ENCODE results near the gene CACNB4. TPM values are rescaled to one million over a fixed set of nuclear protein-coding genes. Genes with fewer than 3 reads are reported as not detected.

Gene CACNB4
- total RNA-seq, 1 experiment from 2014 or later = 0.22 TPM

DNA sequence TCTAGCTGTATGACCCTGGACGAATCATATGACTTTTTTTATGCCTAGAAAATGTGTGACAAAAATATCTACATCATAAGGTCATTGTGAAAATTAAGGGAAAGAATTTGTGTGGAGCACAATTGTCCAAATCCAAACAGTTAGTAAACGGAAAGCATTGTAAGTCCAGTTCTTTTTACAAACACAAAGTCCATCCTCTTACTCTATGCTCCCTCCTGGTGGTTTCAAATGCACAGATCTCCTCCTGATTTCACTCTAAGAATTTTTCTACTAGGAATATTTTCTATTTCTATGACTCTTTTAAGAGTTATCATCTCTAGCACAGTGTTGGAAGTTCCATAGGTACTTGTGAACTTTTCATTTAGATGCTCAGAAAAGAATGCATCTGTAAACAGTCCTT, 145.4 kb downstream of the CACNB4 start:
- no peak overlapping the region for H3K27ac ChIP-seq (ENCODE audit: low read length)
- no peaks in the 10 kb centered on the region for H4K20me1 ChIP-seq (ENCODE audit: insufficient read depth, low read depth, low read length)
- no peak overlapping the region for H3K4me3 ChIP-seq (ENCODE audit: low read length)
- no peaks in the 10 kb centered on the region for H3K79me2 ChIP-seq (ENCODE audit: low read length)
- H3K4me1 ChIP-seq (ENCODE audit: low read length) = no peaks in the 10 kb centered on the region
- H3K9me2 ChIP-seq (replicated peaks; ENCODE audit: insufficient read depth, low read length) = no peaks in the 10 kb centered on the region
- no peak overlapping the region for H3K4me2 ChIP-seq (ENCODE audit: low read depth, low read length, poor library complexity, severe bottlenecking)
- H2AFZ ChIP-seq (ENCODE audit: low read length) = no peak overlapping the region
- H3K9me3 ChIP-seq (ENCODE audit: low read length) = no peaks in the 10 kb centered on the region
- no peak overlapping the region for H3K9ac ChIP-seq (ENCODE audit: low read length)
- no peaks in the 10 kb centered on the region for H3K36me3 ChIP-seq (ENCODE audit: insufficient read depth, low read length)
- no peak for DNase-seq
- H3K27me3 ChIP-seq (ENCODE audit: low read length) = no peaks in the 10 kb centered on the region

DNA sequence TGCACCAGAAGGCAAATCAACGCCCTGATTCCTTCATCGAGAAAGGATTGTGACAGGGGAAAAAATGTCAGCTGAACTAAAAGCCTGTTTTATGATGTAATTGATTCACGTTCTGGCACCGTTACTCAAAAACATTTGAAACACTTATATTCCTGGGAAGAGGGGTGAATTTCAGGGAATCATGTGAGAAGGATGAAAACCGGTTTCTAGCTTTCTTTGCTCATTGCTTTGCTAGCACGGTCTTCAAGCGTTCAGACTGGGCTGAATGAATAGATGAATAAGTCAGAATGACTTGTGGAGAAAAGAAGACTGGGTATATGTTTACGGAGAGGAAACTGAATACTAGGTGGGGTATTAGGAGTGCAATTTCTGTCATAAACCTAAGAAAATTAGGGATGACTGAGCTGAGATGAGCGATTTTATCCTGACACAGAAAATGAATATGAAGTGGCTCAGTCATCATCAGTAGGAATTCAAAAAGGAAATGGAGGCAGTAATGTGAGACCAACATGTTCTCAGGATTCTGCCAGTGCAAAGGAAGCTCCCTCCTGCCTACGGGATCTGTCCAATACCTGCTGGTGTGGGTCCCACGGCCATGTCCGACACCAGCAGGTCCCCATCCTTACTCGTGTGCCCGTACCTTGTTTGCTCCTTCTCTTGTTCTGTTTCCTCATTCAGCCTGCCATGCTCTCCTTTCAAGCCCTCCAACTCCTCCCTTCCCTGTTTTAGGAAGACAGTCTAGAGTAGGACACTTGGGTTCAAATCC, 146.0 kb downstream of the CACNB4 start:
- DNase-seq = no peak
- H3K9ac ChIP-seq (ENCODE audit: low read length) = no peak overlapping the region
- no peak overlapping the region for H3K27ac ChIP-seq (ENCODE audit: low read length)
- H3K9me2 ChIP-seq (replicated peaks; ENCODE audit: insufficient read depth, low read length) = no peaks in the 10 kb centered on the region
- H3K4me2 ChIP-seq (ENCODE audit: low read depth, low read length, poor library complexity, severe bottlenecking) = no peak overlapping the region
- no peaks in the 10 kb centered on the region for H3K79me2 ChIP-seq (ENCODE audit: low read length)
- H3K4me3 ChIP-seq (ENCODE audit: low read length) = no peak overlapping the region
- no peaks in the 10 kb centered on the region for H4K20me1 ChIP-seq (ENCODE audit: insufficient read depth, low read depth, low read length)
- H3K36me3 ChIP-seq (ENCODE audit: insufficient read depth, low read length) = no peaks in the 10 kb centered on the region
- H3K27me3 ChIP-seq (ENCODE audit: low read length) = no peaks in the 10 kb centered on the region
- no peaks in the 10 kb centered on the region for H3K9me3 ChIP-seq (ENCODE audit: low read length)
- no peaks in the 10 kb centered on the region for H3K4me1 ChIP-seq (ENCODE audit: low read length)
- no peak overlapping the region for H2AFZ ChIP-seq (ENCODE audit: low read length)

DNA sequence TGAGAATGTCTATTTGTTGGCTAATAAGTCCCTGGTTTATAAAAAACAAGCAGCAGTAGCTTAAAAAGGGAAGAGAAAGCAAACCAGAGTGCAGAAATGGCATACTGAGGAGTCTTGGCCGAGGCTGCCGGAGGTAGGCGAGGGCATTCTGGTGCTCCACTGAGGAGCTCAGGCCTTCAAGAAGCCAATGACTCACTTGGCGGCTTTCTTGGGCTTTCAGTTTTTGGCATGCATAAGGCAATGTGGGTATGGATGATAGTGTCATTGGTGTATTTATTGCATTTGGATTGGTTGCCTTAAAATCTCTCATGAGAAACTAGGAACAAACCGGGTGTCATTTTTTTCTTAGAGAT, 151.1 kb downstream of the CACNB4 start:
- Histone ChIP-seq H3K9ac (ENCODE audit: low read length) (no peak overlapping the region), H2AFZ (ENCODE audit: low read length) (no peak overlapping the region), H3K9me2 (replicated peaks; ENCODE audit: insufficient read depth, low read length) (no peaks in the 10 kb centered on the region), H3K9me3 (ENCODE audit: low read length) (no peaks in the 10 kb centered on the region), H3K27me3 (ENCODE audit: low read length) (no peaks in the 10 kb centered on the region), H3K4me2 (ENCODE audit: low read depth, low read length, poor library complexity, severe bottlenecking) (no peak overlapping the region), H3K79me2 (ENCODE audit: low read length) (no peaks in the 10 kb centered on the region), H3K4me1 (ENCODE audit: low read length) (no peaks in the 10 kb centered on the region), H3K27ac (ENCODE audit: low read length) (no peak overlapping the region), H4K20me1 (ENCODE audit: insufficient read depth, low read depth, low read length) (no peaks in the 10 kb centered on the region), H3K36me3 (ENCODE audit: insufficient read depth, low read length) (no peaks in the 10 kb centered on the region), H3K4me3 (ENCODE audit: low read length) (no peak overlapping the region)
- DNase-seq = no peak

DNA sequence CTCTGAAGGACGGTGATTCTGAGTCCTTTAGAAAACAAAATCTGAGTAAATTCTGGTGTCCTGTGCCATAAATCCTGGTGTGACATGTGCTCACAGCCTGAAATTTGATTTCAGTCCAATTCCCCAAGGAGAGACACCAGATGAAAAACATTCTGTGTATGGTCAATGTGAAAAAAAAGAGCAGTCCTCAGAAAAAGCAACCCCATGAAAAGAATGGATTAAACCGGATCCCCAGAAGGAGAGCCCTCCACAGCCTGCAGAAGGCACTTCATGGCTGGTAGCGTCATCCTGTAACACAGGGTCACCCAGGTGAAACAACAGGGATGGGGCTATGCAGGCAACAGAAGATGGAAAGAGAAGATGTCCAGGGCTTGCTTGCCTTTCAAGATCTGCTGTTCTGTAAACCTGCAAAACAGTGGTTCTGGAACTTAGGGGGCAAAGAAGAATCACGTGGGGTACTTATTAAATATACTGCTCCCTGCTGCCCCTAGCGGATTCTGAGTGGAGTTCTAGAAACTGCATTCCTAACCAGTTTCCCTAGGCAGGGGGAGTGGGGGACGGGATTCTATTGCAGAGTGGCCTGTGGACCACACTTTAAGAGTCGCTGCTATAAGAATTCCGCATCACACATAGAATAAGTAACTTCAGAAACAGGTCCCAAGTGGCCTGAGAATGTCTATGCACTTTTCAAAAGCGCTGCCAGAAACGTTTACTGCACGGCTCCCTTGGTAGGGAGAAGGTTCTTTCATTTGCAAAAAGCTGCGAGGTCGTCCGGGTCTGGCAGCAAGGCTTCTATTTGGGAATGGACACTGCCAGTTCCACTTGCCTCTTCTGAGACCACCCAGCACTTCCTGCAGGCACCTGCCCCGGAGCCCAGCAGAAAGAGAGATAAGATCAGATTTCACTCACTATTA, 151.7 kb downstream of the CACNB4 start:
- no peak overlapping the region for H3K4me2 ChIP-seq (ENCODE audit: low read depth, low read length, poor library complexity, severe bottlenecking)
- peak overlapping the region; percentile 24; the same call in 1 of the 2 replicates for H2AFZ ChIP-seq (ENCODE audit: low read length)
- H3K27ac ChIP-seq (ENCODE audit: low read length) = no peak overlapping the region
- no peaks in the 10 kb centered on the region for H4K20me1 ChIP-seq (ENCODE audit: insufficient read depth, low read depth, low read length)
- DNase-seq = peak; percentile 76
- H3K9ac ChIP-seq (ENCODE audit: low read length) = no peak overlapping the region
- no peaks in the 10 kb centered on the region for H3K9me3 ChIP-seq (ENCODE audit: low read length)
- no peaks in the 10 kb centered on the region for H3K27me3 ChIP-seq (ENCODE audit: low read length)
- no peaks in the 10 kb centered on the region for H3K79me2 ChIP-seq (ENCODE audit: low read length)
- H3K9me2 ChIP-seq (replicated peaks; ENCODE audit: insufficient read depth, low read length) = no peaks in the 10 kb centered on the region
- H3K4me3 ChIP-seq (ENCODE audit: low read length) = no peak overlapping the region
- H3K4me1 ChIP-seq (ENCODE audit: low read length) = no peaks in the 10 kb centered on the region
- no peaks in the 10 kb centered on the region for H3K36me3 ChIP-seq (ENCODE audit: insufficient read depth, low read length)

DNA sequence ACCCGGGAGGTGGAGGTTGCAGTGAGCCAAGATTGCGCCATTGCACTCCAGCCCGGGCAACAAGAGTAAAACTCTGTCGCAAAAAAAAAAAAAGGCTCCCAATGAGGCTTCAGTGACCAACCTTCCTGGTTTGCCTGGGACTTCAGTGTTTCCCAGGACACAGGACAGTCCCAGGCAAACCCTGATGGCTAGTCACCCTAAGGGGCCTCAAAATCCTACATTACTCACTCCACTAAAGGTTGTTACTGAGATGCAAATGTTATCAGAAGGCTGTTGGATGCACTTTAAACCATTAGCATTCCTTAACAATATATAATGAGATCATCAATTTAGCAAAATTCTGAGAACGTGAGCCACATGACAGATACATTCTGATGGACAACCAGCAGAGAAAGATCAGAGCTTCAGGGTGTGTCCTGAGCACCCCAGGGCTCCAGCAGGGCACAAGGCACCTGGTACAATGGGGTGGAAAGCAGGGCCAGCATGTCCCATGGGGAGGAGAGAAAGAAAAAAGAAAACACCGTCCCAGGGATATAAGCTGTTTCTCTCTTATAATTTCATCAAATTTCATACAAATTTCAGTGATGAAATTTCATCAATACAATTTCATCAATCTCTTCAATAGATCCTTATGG, 152.5 kb downstream of the CACNB4 start:
- Histone ChIP-seq H4K20me1 (ENCODE audit: insufficient read depth, low read depth, low read length) (no peaks in the 10 kb centered on the region), H3K9ac (ENCODE audit: low read length) (no peak overlapping the region), H3K4me2 (ENCODE audit: low read depth, low read length, poor library complexity, severe bottlenecking) (no peak overlapping the region), H3K27ac (ENCODE audit: low read length) (no peak overlapping the region), H3K4me1 (ENCODE audit: low read length) (no peaks in the 10 kb centered on the region), H3K9me3 (ENCODE audit: low read length) (no peaks in the 10 kb centered on the region), H3K4me3 (ENCODE audit: low read length) (no peak overlapping the region), H2AFZ (ENCODE audit: low read length) (peak overlapping the region; percentile 24; the same call in 1 of the 2 replicates), H3K79me2 (ENCODE audit: low read length) (no peaks in the 10 kb centered on the region), H3K27me3 (ENCODE audit: low read length) (no peaks in the 10 kb centered on the region), H3K9me2 (replicated peaks; ENCODE audit: insufficient read depth, low read length) (no peaks in the 10 kb centered on the region), H3K36me3 (ENCODE audit: insufficient read depth, low read length) (no peaks in the 10 kb centered on the region)
- no peak for DNase-seq

GRCh38 chr2:151945602-151946001, 153.2 kb downstream of the CACNB4 start:
- Histone ChIP-seq H3K27ac (ENCODE audit: low read length) (no peak overlapping the region), H3K9ac (ENCODE audit: low read length) (no peak overlapping the region), H4K20me1 (ENCODE audit: insufficient read depth, low read depth, low read length) (no peaks in the 10 kb centered on the region), H3K9me3 (ENCODE audit: low read length) (no peaks in the 10 kb centered on the region), H3K4me2 (ENCODE audit: low read depth, low read length, poor library complexity, severe bottlenecking) (no peak overlapping the region), H3K79me2 (ENCODE audit: low read length) (no peaks in the 10 kb centered on the region), H3K9me2 (replicated peaks; ENCODE audit: insufficient read depth, low read length) (no peaks in the 10 kb centered on the region), H3K27me3 (ENCODE audit: low read length) (no peaks in the 10 kb centered on the region), H3K4me3 (ENCODE audit: low read length) (no peak overlapping the region), H3K4me1 (ENCODE audit: low read length) (no peaks in the 10 kb centered on the region), H3K36me3 (ENCODE audit: insufficient read depth, low read length) (no peaks in the 10 kb centered on the region), H2AFZ (ENCODE audit: low read length) (no peak overlapping the region)
- DNase-seq = no peak

GRCh38 chr2:151945186-151945585, 153.7 kb downstream of the CACNB4 start:
- no peaks in the 10 kb centered on the region for H3K9me2 ChIP-seq (replicated peaks; ENCODE audit: insufficient read depth, low read length)
- no peak overlapping the region for H3K4me2 ChIP-seq (ENCODE audit: low read depth, low read length, poor library complexity, severe bottlenecking)
- no peak overlapping the region for H2AFZ ChIP-seq (ENCODE audit: low read length)
- no peaks in the 10 kb centered on the region for H3K36me3 ChIP-seq (ENCODE audit: insufficient read depth, low read length)
- H3K9me3 ChIP-seq (ENCODE audit: low read length) = no peaks in the 10 kb centered on the region
- no peak for DNase-seq
- no peaks in the 10 kb centered on the region for H3K27me3 ChIP-seq (ENCODE audit: low read length)
- no peaks in the 10 kb centered on the region for H3K4me1 ChIP-seq (ENCODE audit: low read length)
- no peaks in the 10 kb centered on the region for H3K79me2 ChIP-seq (ENCODE audit: low read length)
- H3K9ac ChIP-seq (ENCODE audit: low read length) = no peak overlapping the region
- H3K27ac ChIP-seq (ENCODE audit: low read length) = no peak overlapping the region
- no peaks in the 10 kb centered on the region for H4K20me1 ChIP-seq (ENCODE audit: insufficient read depth, low read depth, low read length)
- H3K4me3 ChIP-seq (ENCODE audit: low read length) = no peak overlapping the region

DNA sequence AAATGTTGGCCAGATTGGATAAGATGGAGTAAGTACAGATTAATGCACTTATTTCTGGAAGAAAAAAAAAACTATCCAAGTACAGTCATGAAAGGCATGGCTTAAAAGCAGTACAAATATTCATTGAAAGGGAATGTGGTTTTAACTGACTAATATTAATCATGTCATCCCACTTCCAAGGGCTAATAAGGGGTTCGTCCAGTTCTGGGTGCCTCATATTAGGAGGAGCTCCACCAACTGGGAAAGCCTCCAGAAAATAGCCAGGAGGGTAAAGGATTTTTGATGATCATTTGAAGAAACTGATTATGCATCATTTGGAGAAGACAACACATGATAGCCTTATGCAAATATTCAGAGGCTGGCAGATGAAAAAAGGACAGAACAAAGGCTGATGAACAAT, 155.4 kb downstream of the CACNB4 start:
- no peak for DNase-seq
- Histone ChIP-seq H3K79me2 (ENCODE audit: low read length) (no peaks in the 10 kb centered on the region), H3K4me2 (ENCODE audit: low read depth, low read length, poor library complexity, severe bottlenecking) (no peak overlapping the region), H3K9me3 (ENCODE audit: low read length) (no peaks in the 10 kb centered on the region), H3K4me1 (ENCODE audit: low read length) (no peaks in the 10 kb centered on the region), H3K36me3 (ENCODE audit: insufficient read depth, low read length) (no peaks in the 10 kb centered on the region), H3K9me2 (replicated peaks; ENCODE audit: insufficient read depth, low read length) (no peaks in the 10 kb centered on the region), H3K4me3 (ENCODE audit: low read length) (no peak overlapping the region), H2AFZ (ENCODE audit: low read length) (no peak overlapping the region), H4K20me1 (ENCODE audit: insufficient read depth, low read depth, low read length) (no peaks in the 10 kb centered on the region), H3K27ac (ENCODE audit: low read length) (no peak overlapping the region), H3K27me3 (ENCODE audit: low read length) (no peaks in the 10 kb centered on the region), H3K9ac (ENCODE audit: low read length) (no peak overlapping the region)
